ENCODE results near the gene PDCD11.

Gene PDCD11

GRCh38 chr10:103449208-103450144, 53.0 kb downstream of the PDCD11 start:
- DNase-seq (ENCODE audit: low read depth in 4 of 4, low spot score in 1 of 4) = no peak

- DNase-seq (ENCODE audit: low read depth in 4 of 4, low spot score in 1 of 4) = no peak
Observed at GRCh38 chr10:103450201-103450695, 53.8 kb downstream of the PDCD11 start.

GRCh38 chr10:103451091-103451813, 54.8 kb downstream of the PDCD11 start:
- peak in 1 of 4 experiments; percentile 36 for DNase-seq (ENCODE audit: low read depth in 4 of 4, low spot score in 1 of 4)

GRCh38 chr10:103451831-103452505, 55.5 kb downstream of the PDCD11 start, which contains the start of gene CALHM2:
TSS of gene CALHM2 (minus strand) at chr10:103452370. CDS start at chr10:103449941, 2,429 bp downstream.
- peak; percentile 24 to 61 (median 41) for DNase-seq (ENCODE audit: low read depth in 4 of 4, low spot score in 1 of 4)

- no peak for DNase-seq (ENCODE audit: low read depth in 4 of 4, low spot score in 1 of 4)
Observed at GRCh38 chr10:103452506-103453230, 56.2 kb downstream of the PDCD11 start.

GRCh38 chr10:103454026-103454425, 57.6 kb downstream of the PDCD11 start:
- DNase-seq (ENCODE audit: low read depth in 4 of 4, low spot score in 1 of 4) = no peak

- DNase-seq (ENCODE audit: low read depth in 4 of 4, low spot score in 1 of 4) = no peak
Observed at GRCh38 chr10:103455235-103455634, 58.8 kb downstream of the PDCD11 start.

- DNase-seq (ENCODE audit: low read depth in 4 of 4, low spot score in 1 of 4) = no peak
Observed at GRCh38 chr10:103456074-103456660, 59.7 kb downstream of the PDCD11 start.

- no peak for DNase-seq (ENCODE audit: low read depth in 4 of 4, low spot score in 1 of 4)
Observed at GRCh38 chr10:103457176-103457712, 60.8 kb downstream of the PDCD11 start.

- DNase-seq (ENCODE audit: low read depth in 4 of 4, low spot score in 1 of 4) = no peak
Observed at GRCh38 chr10:103457896-103458583, 61.6 kb downstream of the PDCD11 start.

- no peak for DNase-seq (ENCODE audit: low read depth in 4 of 4, low spot score in 1 of 4)
Observed at GRCh38 chr10:103458720-103459119, 62.3 kb downstream of the PDCD11 start, which contains the start of gene CALHM1. TSS of gene CALHM1 (minus strand) at chr10:103458900. CDS start at chr10:103458751, 149 bp downstream.

GRCh38 chr10:103459615-103460014, 63.2 kb downstream of the PDCD11 start:
- no peak for DNase-seq (ENCODE audit: low read depth in 4 of 4, low spot score in 1 of 4)

- no peak for DNase-seq (ENCODE audit: low read depth in 4 of 4, low spot score in 1 of 4)
Observed at GRCh38 chr10:103463499-103463898, 67.1 kb downstream of the PDCD11 start.

- DNase-seq (ENCODE audit: low read depth in 4 of 4, low spot score in 1 of 4) = no peak
Observed at GRCh38 chr10:103465411-103466179, 69.2 kb downstream of the PDCD11 start.

GRCh38 chr10:103466734-103467133, 70.3 kb downstream of the PDCD11 start:
- DNase-seq (ENCODE audit: low read depth in 4 of 4, low spot score in 1 of 4) = no peak

- DNase-seq (ENCODE audit: low read depth in 4 of 4, low spot score in 1 of 4) = no peak
Observed at GRCh38 chr10:103467406-103467805, 71.0 kb downstream of the PDCD11 start.

- DNase-seq (ENCODE audit: low read depth in 4 of 4, low spot score in 1 of 4) = no peak
Observed at GRCh38 chr10:103469201-103469600, 72.8 kb downstream of the PDCD11 start.
